BLaER1 (cell line): ENCODE measurements around the gene ZBTB45.

Experiments used
- H3K27ac ChIP-seq: shearing (Covaris generic); formaldehyde crosslinking; 2 replicates; pipeline ENCODE4 v1.8.1; 2022
- H3K27me3 ChIP-seq: shearing (Covaris generic); formaldehyde crosslinking; 2 replicates; pipeline ENCODE4 v1.8.1; 2022
- H3K36me3 ChIP-seq: shearing (Covaris generic); formaldehyde crosslinking; 2 replicates; pipeline ENCODE4 v1.8.1; 2022
- H3K4me1 ChIP-seq: shearing (Covaris generic); formaldehyde crosslinking; 2 replicates; pipeline ENCODE4 v1.8.1; 2022
- H3K4me2 ChIP-seq: shearing (Covaris generic); formaldehyde crosslinking; 2 replicates; pipeline ENCODE4 v1.8.1; 2022
- H3K4me3 ChIP-seq: shearing (Covaris generic); formaldehyde crosslinking; 2 replicates; pipeline ENCODE4 v1.8.1; 2022
- H3K9ac ChIP-seq: shearing (Covaris generic); formaldehyde crosslinking; 2 replicates; pipeline ENCODE4 v1.8.1; 2022
- H3K9me3 ChIP-seq: shearing (Covaris generic); formaldehyde crosslinking; 2 replicates; pipeline ENCODE4 v1.8.1; 2022
- H4K20me1 ChIP-seq: shearing (Covaris generic); formaldehyde crosslinking; 2 replicates; pipeline ENCODE4 v1.8.1; 2022
- Cebpa-rat ChIP-seq: shearing (Covaris generic); IDR thresholded peaks from 2 replicates; pipeline ENCODE4 v1.8.1; 2022

Gene ZBTB45

GRCh38 chr19:58466760-58467589, 52.6 kb downstream of the ZBTB45 start, which contains the start of gene ZNF324:
Gene ZNF324 (plus strand): TSS chr19:58467080. CDS start chr19:58469186, 2,106 bp downstream.
- Histone ChIP-seq H4K20me1 (peaks cover 29% of the 10 kb centered on the region), H3K4me3 (peak within 1 kb of the TSS; percentile 94), H3K9me3 (no peaks in the 10 kb centered on the region), H3K27me3 (peaks cover 29% of the 10 kb centered on the region), H3K36me3 (peaks cover 27% of the 10 kb centered on the region), H3K4me1 (peaks cover 18% of the 10 kb centered on the region), H3K4me2 (peak within 1 kb of the TSS; percentile 93), H3K27ac (peak within 1 kb of the TSS; percentile 55), H3K9ac (peak within 1 kb of the TSS; percentile 78)
- no peak for TF ChIP-seq Cebpa-rat

GRCh38 chr19:58466089-58466759, 53.4 kb downstream of the ZBTB45 start:
- H4K20me1 ChIP-seq, result peaks cover 27% of the 10 kb centered on the region
- H3K36me3 ChIP-seq, result peaks cover 21% of the 10 kb centered on the region
- peak overlapping the region; percentile 94 for H3K4me3 ChIP-seq
- TF ChIP-seq Cebpa-rat, result no peak
- H3K9ac ChIP-seq, result no peak overlapping the region
- no peak overlapping the region for H3K27ac ChIP-seq
- H3K9me3 ChIP-seq, result no peaks in the 10 kb centered on the region
- peaks cover 29% of the 10 kb centered on the region for H3K27me3 ChIP-seq
- peaks cover 18% of the 10 kb centered on the region for H3K4me1 ChIP-seq
- H3K4me2 ChIP-seq, result peak overlapping the region; percentile 93
